Calu3 (cell line): Measurements from ENCODE around the gene CCIN. TPM values are rescaled to one million over a fixed set of nuclear protein-coding genes. Genes with fewer than 3 reads are reported as not detected.

Experiments used
- BruUV-seq: library from RNA; stranded (reverse); fragments of 400-500 nt; replicated peaks from 2 replicates; lab custom pipeline; 2021; lab: Mats Ljungman, UMichigan
- CTCF ChIA-PET: fragments of 300-600 bp; sonication (Branson Sonifier 250); formaldehyde crosslinking; loops from one replicate; lab custom pipeline; 2022; ENCODE audit warnings: antibody characterized with exemption; lab: Charles Lee
- DNase-seq: peaks from one replicate; pipeline ENCODE4 v3.0.0; 2022
- H3K27ac Mint-ChIP-seq: one replicate; pipeline ENCODE4 v1.8.0; 2022; ENCODE audit warnings: mixed read lengths; ENCODE audit not compliant: unreplicated experiment
- H3K27me3 Mint-ChIP-seq: one replicate; pipeline ENCODE4 v1.8.0; 2022; ENCODE audit warnings: mixed read lengths; ENCODE audit not compliant: unreplicated experiment
- H3K36me3 Mint-ChIP-seq: one replicate; pipeline ENCODE4 v1.8.0; 2022; ENCODE audit warnings: mild to moderate bottlenecking, moderate library complexity, mixed read lengths; ENCODE audit not compliant: insufficient read depth, unreplicated experiment
- H3K4me1 Mint-ChIP-seq: one replicate; pipeline ENCODE4 v1.8.0; 2022; ENCODE audit warnings: mild to moderate bottlenecking, low read depth, mixed read lengths; ENCODE audit not compliant: unreplicated experiment
- H3K4me3 Mint-ChIP-seq: one replicate; pipeline ENCODE4 v1.8.0; 2022; ENCODE audit warnings: mild to moderate bottlenecking, low read depth, moderate library complexity, mixed read lengths; ENCODE audit not compliant: unreplicated experiment
- H3K9me3 Mint-ChIP-seq: one replicate; pipeline ENCODE4 v1.8.0; 2022; ENCODE audit warnings: low read depth, mixed read lengths; ENCODE audit not compliant: unreplicated experiment
- CTCF ChIP-seq: fragments of 200-600 bp; IDR thresholded peaks from one replicate; pipeline ENCODE4 v1.8.0; 2022; ENCODE audit warnings: antibody characterized with exemption; ENCODE audit not compliant: unreplicated experiment
- intact Hi-C: fragments of 100-400 bp; cut with micrococcal nuclease; formaldehyde crosslinking; loops from one replicate; pipeline ENCODE4 v1.10.0; 2022; ENCODE audit not compliant: unreplicated experiment
- total RNA-seq: library from RNA; stranded (reverse); gene quantifications from 2 replicates; pipeline ENCODE4 v1.2.3, GENCODE V29; 2022

Gene CCIN
- total RNA-seq, 1 experiment from 2014 or later, result not detected

DNA sequence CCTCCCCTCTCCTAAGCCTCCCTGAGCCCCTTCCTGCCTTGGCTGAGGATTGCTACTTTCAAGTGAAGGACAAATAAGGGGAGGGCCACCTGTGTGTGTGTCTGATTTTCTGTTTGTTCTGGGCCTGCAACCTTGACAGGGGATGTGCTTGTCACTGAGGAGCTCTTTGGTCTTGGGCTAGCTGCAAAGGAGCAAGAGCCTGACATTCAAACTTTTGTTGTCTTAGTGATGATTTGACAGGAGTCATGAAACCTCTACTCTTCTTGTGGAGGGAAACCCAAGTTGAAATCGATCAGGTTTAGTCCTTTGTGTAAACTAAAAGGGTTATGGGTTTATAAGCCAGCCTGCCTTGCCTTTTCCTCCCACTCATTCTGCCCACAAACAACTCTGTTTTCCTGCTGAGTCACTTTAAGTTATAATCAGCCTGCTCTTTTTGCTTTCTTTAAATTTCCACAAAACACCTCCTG is 38.4 kb downstream of the CCIN start:
- TF ChIP-seq CTCF, result no peak
- Mint-ChIP-seq H3K36me3 (peaks cover 4% of the 10 kb centered on the region), H3K9me3 (no peaks in the 10 kb centered on the region), H3K4me1 (no peaks in the 10 kb centered on the region), H3K4me3 (no peak overlapping the region), H3K27me3 (no peaks in the 10 kb centered on the region), H3K27ac (no peak overlapping the region)
- intact Hi-C loops, result no loop called here
- BruUV-seq, result no TSS peak
- CTCF ChIA-PET, result no interaction called here
- DNase-seq, result no peak

DNA sequence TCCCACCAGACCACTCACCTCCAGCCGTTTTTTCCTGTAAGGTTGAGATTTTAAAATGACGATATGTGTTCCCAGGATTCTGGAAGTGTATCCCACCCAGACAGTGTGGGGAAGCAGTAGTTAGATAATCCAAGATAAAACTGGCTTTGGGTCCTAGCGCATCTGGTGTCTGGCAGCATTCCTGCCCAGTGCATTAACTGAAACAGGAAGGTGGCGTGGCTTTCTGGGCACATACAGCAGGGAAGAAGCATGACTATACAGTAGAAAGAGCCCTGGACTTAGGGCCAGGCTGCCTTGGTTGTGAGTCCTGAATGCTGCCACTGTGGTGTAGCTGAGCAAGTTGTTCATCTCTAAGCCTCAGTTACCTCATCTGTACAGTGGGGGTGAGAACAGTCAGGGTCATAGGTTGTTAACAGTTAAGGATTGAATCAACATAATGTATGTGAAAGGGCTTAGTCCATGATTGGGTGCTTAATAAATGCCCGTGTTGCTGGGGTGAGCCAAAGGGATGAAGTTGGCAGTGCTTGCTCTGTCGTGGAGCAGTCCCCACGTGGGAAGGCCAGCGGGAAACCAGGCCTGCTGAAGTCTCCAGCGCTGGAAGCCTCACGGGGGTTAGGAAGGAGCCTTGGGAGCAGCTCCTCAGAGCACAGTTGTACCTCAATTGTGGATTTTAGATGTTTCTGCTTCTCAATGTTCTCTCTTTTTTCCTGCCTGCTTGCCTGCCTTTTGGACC is 39.5 kb downstream of the CCIN start:
- no peaks in the 10 kb centered on the region for H3K9me3 Mint-ChIP-seq
- no peaks in the 10 kb centered on the region for H3K4me1 Mint-ChIP-seq
- no peak overlapping the region for H3K4me3 Mint-ChIP-seq
- no peak overlapping the region for H3K27ac Mint-ChIP-seq
- intact Hi-C loops, result no loop called here
- no peak for TF ChIP-seq CTCF
- peaks cover 10% of the 10 kb centered on the region for H3K36me3 Mint-ChIP-seq
- no peak for DNase-seq
- CTCF ChIA-PET, result no interaction called here
- H3K27me3 Mint-ChIP-seq, result no peaks in the 10 kb centered on the region
- BruUV-seq, result no TSS peak

DNA sequence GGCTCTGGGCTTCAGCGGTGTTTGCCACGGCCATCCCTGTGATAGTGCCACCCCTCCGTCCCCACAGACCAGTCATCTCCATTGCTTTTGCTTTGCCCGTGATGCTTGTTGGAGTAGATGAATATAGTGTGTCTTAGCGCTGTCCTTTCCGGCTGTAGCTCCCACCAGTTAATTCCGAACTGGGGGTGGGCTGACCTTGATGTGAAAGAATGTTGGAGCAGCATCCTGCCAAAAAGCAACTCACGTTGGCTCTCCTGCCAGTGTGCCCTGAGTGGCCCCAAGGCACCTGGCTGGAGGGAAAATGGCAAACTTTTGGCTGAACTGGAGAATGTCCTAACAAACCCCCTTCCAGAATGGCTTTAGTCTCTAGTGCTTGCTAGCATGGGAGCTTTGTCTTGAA is 41.5 kb downstream of the CCIN start:
- DNase-seq, result no peak
- no peak for TF ChIP-seq CTCF
- CTCF ChIA-PET, result no interaction called here
- no peak overlapping the region for H3K27ac Mint-ChIP-seq
- intact Hi-C loops, result no loop called here
- H3K36me3 Mint-ChIP-seq, result peaks cover 10% of the 10 kb centered on the region
- H3K9me3 Mint-ChIP-seq, result no peaks in the 10 kb centered on the region
- no peaks in the 10 kb centered on the region for H3K4me1 Mint-ChIP-seq
- H3K4me3 Mint-ChIP-seq, result no peak overlapping the region
- no peaks in the 10 kb centered on the region for H3K27me3 Mint-ChIP-seq
- BruUV-seq, result no TSS peak

DNA sequence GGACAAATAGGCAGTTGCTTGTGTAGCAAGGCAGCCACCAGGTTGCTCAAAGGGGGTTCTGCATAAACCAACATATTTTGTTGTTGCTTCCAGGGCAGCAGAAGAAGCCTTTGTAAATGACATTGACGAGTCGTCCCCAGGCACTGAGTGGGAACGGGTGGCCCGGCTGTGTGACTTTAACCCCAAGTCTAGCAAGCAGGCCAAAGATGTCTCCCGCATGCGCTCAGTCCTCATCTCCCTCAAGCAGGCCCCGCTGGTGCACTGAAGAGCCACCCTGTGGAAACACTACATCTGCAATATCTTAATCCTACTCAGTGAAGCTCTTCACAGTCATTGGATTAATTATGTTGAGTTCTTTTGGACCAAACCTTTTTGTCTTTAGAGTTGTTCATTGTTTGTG is 42.3 kb downstream of the CCIN start:
- DNase-seq, result no peak
- TF ChIP-seq CTCF, result no peak
- Mint-ChIP-seq H3K4me3 (no peak overlapping the region), H3K27me3 (no peaks in the 10 kb centered on the region), H3K27ac (no peak overlapping the region), H3K9me3 (no peaks in the 10 kb centered on the region), H3K36me3 (peaks cover 15% of the 10 kb centered on the region), H3K4me1 (no peaks in the 10 kb centered on the region)
- intact Hi-C loops, result no loop called here
- CTCF ChIA-PET, result no interaction called here
- BruUV-seq, result no TSS peak
